GM12892 (cell line): Measurements from ENCODE around the gene TNFRSF19.

ENCODE experiments used
- POLR2A ChIP-seq: IDR thresholded peaks from 2 replicates; pipeline ENCODE4 v1.6.1; 2011; ENCODE audit warnings: low read depth, low read length, control low read depth
- POLR2AphosphoS5 ChIP-seq: IDR thresholded peaks from 2 replicates; pipeline ENCODE4 v1.6.1; 2011; ENCODE audit warnings: low read depth, low read length, control low read depth
- TAF1 ChIP-seq: IDR thresholded peaks from 2 replicates; pipeline ENCODE4 v1.6.1; 2011; ENCODE audit warnings: low read depth, mild to moderate bottlenecking, control low read depth, low read length, borderline replicate concordance

- TF ChIP-seq POLR2AphosphoS5, result no peak
- TF ChIP-seq TAF1, result no peak
- no peak for TF ChIP-seq POLR2A
Observed at GRCh38 chr13:23678795-23679194, 108.6 kb downstream of the TNFRSF19 start.
